Measurements from ENCODE around the gene KIF21A. TPM values are rescaled to one million over a fixed set of nuclear protein-coding genes. Genes with fewer than 3 reads are reported as not detected.
A peak's percentile ranks its signal among the peaks of the same experiment; 100 is the strongest.

The KIF21A gene
- total RNA-seq, 3 donors from 2014 or later (not counting 1 experiment from before 2014, with no cell fraction given) = 11.5 to 31.6 (median 18.0) TPM

DNA sequence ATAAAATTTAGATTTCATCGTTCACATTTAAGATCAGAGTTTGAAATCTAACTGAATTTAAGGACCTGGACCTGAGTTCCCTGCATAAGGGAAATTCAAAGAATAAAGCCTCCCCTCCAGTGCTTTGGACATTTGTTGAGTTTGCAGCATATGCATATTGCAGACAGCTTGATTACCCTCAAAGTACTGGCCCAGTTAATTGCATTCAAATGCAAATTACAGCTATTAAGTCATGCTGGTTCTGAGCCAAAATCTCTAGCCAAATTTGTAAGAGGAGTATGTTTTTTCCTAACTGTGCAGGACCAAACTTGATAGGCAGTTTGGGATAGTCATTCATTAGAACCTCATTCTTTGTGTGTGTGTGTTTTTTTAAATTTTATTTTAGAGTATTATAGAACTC is 9.1 kb upstream of the KIF21A start:
- Histone ChIP-seq H3K4me3 (ENCODE audit: low read length) (no peak overlapping the region), H3K27ac (ENCODE audit: low read length) (no peak overlapping the region), H3K36me3 (ENCODE audit: control insufficient read depth, insufficient read depth, low read length) (no peaks in the 10 kb centered on the region), H3K27me3 (ENCODE audit: control insufficient read depth, insufficient read depth, low read length) (peaks cover 2% of the 10 kb centered on the region), H3K4me1 (ENCODE audit: control insufficient read depth, insufficient read depth, low read length) (no peaks in the 10 kb centered on the region), H3K9me3 (ENCODE audit: control insufficient read depth, insufficient read depth, low read length) (no peaks in the 10 kb centered on the region)
- Mint-ChIP-seq H3K4me3 (no peak overlapping the region), H3K27me3 (ENCODE audit: low read depth in 2 of 2) (peaks cover 20 to 28% of the 10 kb centered on the region in 2 donors), H3K9me3 (no peaks in the 10 kb centered on the region), H3K27ac (no peak overlapping the region), H3K36me3 (no peaks in the 10 kb centered on the region), H3K4me1 (no peaks in the 10 kb centered on the region)
- ATAC-seq (no peak), DNase-seq (no peak)
- intact Hi-C loops (cut with micrococcal nuclease) = no loop called here
- WGBS (ENCODE audit: insufficient coverage) = no CpG with 5 or more reads among the region's 1 CpG
- TF ChIP-seq, protein P1, sequence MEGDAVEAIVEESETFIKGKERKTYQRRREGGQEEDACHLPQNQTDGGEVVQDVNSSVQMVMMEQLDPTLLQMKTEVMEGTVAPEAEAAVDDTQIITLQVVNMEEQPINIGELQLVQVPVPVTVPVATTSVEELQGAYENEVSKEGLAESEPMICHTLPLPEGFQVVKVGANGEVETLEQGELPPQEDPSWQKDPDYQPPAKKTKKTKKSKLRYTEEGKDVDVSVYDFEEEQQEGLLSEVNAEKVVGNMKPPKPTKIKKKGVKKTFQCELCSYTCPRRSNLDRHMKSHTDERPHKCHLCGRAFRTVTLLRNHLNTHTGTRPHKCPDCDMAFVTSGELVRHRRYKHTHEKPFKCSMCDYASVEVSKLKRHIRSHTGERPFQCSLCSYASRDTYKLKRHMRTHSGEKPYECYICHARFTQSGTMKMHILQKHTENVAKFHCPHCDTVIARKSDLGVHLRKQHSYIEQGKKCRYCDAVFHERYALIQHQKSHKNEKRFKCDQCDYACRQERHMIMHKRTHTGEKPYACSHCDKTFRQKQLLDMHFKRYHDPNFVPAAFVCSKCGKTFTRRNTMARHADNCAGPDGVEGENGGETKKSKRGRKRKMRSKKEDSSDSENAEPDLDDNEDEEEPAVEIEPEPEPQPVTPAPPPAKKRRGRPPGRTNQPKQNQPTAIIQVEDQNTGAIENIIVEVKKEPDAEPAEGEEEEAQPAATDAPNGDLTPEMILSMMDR (IDR thresholded peaks at IDR 0.05) = no peak

DNA sequence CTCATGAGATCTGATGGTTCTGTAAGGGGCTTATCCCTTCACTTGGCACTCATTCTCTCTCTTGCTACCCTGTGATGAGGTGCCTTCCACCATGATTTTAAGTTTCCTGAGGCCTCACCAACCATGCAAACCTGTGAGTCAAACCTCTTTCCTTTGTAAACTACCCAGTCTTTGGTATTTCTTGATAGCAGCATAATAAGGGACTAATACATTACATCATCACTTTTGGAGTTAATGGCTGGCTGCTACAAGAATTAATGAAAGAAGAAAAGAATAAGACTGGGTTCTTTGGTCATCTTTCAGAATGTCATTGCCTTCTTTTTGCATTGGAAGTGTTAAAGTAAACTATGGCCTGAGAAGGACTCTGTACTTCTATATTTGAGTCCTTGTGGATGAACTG is 5.1 kb upstream of the KIF21A start:
- H3K4me1 ChIP-seq (ENCODE audit: control insufficient read depth, insufficient read depth, low read length) = peaks cover 5% of the 10 kb centered on the region
- intact Hi-C loops (cut with micrococcal nuclease) = no loop called here
- peaks cover 5 to 6% of the 10 kb centered on the region in 2 donors for H3K4me1 Mint-ChIP-seq
- peaks cover 2% of the 10 kb centered on the region for H3K27me3 ChIP-seq (ENCODE audit: control insufficient read depth, insufficient read depth, low read length)
- H3K4me3 Mint-ChIP-seq = no peak overlapping the region
- H3K27ac ChIP-seq (ENCODE audit: low read length) = no peak overlapping the region
- no peaks in the 10 kb centered on the region for H3K36me3 Mint-ChIP-seq
- ATAC-seq (no peak), DNase-seq (no peak)
- peaks cover 15 to 26% of the 10 kb centered on the region in 2 donors for H3K27me3 Mint-ChIP-seq (ENCODE audit: low read depth in 2 of 2)
- no peak overlapping the region for H3K4me3 ChIP-seq (ENCODE audit: low read length)
- H3K27ac Mint-ChIP-seq = no peak overlapping the region
- TF ChIP-seq, protein P1 (IDR thresholded peaks at IDR 0.05) = no peak
- H3K9me3 Mint-ChIP-seq = no peaks in the 10 kb centered on the region
- H3K36me3 ChIP-seq (ENCODE audit: control insufficient read depth, insufficient read depth, low read length) = no peaks in the 10 kb centered on the region
- H3K9me3 ChIP-seq (ENCODE audit: control insufficient read depth, insufficient read depth, low read length) = no peaks in the 10 kb centered on the region

DNA sequence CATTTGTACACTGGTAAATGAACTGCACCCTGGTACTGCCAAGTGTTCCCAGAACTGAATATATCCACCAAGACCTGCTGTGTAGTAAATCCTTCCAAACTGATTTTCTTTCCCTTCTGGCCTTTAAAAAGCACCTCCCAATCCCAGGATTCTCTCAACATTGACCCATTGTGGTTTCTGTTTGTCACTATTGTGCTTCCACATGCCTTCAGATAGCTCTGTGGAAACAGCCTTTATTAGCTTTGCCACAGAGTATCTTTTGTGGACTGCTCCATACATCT is 949 bp upstream of the KIF21A start:
- H3K9me3 Mint-ChIP-seq = no peaks in the 10 kb centered on the region
- peak overlapping the region; percentile 72 for H3K4me3 ChIP-seq (ENCODE audit: low read length)
- no peak for DNase-seq
- no peaks in the 10 kb centered on the region for H3K36me3 ChIP-seq (ENCODE audit: control insufficient read depth, insufficient read depth, low read length)
- H3K27ac ChIP-seq (ENCODE audit: low read length) = peak overlapping the region; percentile 75
- peaks cover 10% of the 10 kb centered on the region for H3K4me1 ChIP-seq (ENCODE audit: control insufficient read depth, insufficient read depth, low read length)
- peak overlapping the region; percentile 72 to 93 for H3K27ac Mint-ChIP-seq
- no peaks in the 10 kb centered on the region for H3K27me3 ChIP-seq (ENCODE audit: control insufficient read depth, insufficient read depth, low read length)
- peaks cover 4 to 5% of the 10 kb centered on the region in 2 donors for H3K27me3 Mint-ChIP-seq (ENCODE audit: low read depth in 2 of 2)
- no peak for ATAC-seq
- intact Hi-C loops (cut with micrococcal nuclease) = loop anchor here (1.0 to 5.0 kb wide), 4 partner anchors 71 to 1127 kb away; partner anchors contain the start of gene ALG10B
- TF ChIP-seq, protein P1 (IDR thresholded peaks at IDR 0.05) = no peak
- H3K4me1 Mint-ChIP-seq = peaks cover 20 to 25% of the 10 kb centered on the region in 2 donors
- H3K9me3 ChIP-seq (ENCODE audit: control insufficient read depth, insufficient read depth, low read length) = no peaks in the 10 kb centered on the region
- H3K36me3 Mint-ChIP-seq = no peaks in the 10 kb centered on the region
- H3K4me3 Mint-ChIP-seq = peak overlapping the region; percentile 88

- TF ChIP-seq, protein P1 (IDR thresholded peaks at IDR 0.05) = no peak
- peaks cover 0 to 4% of the 10 kb centered on the region in 2 donors for H3K27me3 Mint-ChIP-seq (ENCODE audit: low read depth in 2 of 2)
- no peaks in the 10 kb centered on the region for H3K36me3 Mint-ChIP-seq
- no peaks in the 10 kb centered on the region for H3K36me3 ChIP-seq (ENCODE audit: control insufficient read depth, insufficient read depth, low read length)
- peak overlapping the region; percentile 98 for H3K4me3 Mint-ChIP-seq
- WGBS (ENCODE audit: insufficient coverage) = under 1% methylated on average over 34 of the region's 34 CpGs
- DNase-seq (no peak), ATAC-seq (no peak)
- no peaks in the 10 kb centered on the region for H3K9me3 Mint-ChIP-seq
- peaks cover 20 to 25% of the 10 kb centered on the region in 2 donors for H3K4me1 Mint-ChIP-seq
- no peaks in the 10 kb centered on the region for H3K9me3 ChIP-seq (ENCODE audit: control insufficient read depth, insufficient read depth, low read length)
- peak overlapping the region; percentile 67 for H3K4me3 ChIP-seq (ENCODE audit: low read length)
- no peaks in the 10 kb centered on the region for H3K27me3 ChIP-seq (ENCODE audit: control insufficient read depth, insufficient read depth, low read length)
- peaks cover 10% of the 10 kb centered on the region for H3K4me1 ChIP-seq (ENCODE audit: control insufficient read depth, insufficient read depth, low read length)
- peak overlapping the region; percentile 85 to 93 for H3K27ac Mint-ChIP-seq
- H3K27ac ChIP-seq (ENCODE audit: low read length) = peak overlapping the region; percentile 53
- intact Hi-C loops (cut with micrococcal nuclease) = loop anchor here (1.0 to 5.0 kb wide), 5 partner anchors 69 to 1125 kb away; partner anchors contain the start of gene ALG10B
Observed at GRCh38 chr12:39442831-39443080, 164 bp downstream of the KIF21A start.
